GM19372 (cell line): ENCODE measurements around the gene ZNF212.
"Not testable (repeated sequence)": the region's sequence is repeated elsewhere in the genome, so short reads cannot be mapped to it uniquely, and the experiment has no call there.

ENCODE experiments used
- ATAC-seq: cut with Tn5 transposase; IDR thresholded peaks from one replicate; pipeline ENCODE4 v1.9.1; 2021; ENCODE audit warnings: mild to moderate bottlenecking, low read depth, moderate library complexity; ENCODE audit not compliant: unreplicated experiment

ZNF212 gene

GRCh38 chr7:149218469-149219420 is 20.7 kb upstream of the ZNF212 start:
- no peak for ATAC-seq

GRCh38 chr7:149220534-149220933 is 18.9 kb upstream of the ZNF212 start:
- ATAC-seq = no peak

DNA sequence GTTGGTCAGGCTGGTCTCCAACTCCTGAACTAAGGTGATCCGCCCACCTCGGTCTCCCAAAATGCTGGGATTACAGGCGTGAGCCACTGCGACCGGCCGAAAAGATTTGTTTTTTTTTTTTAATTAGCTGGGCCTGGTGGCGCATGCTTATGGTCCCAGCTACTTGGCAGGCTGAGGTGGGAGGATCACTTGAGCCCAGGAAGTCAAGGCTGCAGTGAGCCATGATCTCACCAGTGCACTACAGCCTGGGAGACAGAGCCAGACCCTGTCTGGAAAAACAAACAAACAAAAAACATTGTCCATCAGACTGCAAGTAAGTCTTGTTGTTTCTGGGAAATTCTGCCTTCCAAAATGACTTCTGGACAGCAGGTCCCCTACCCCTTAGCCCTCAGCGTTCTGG is 16.3 kb upstream of the ZNF212 start:
- no peak for ATAC-seq

GRCh38 chr7:149223761-149224160 is 15.7 kb upstream of the ZNF212 start:
- ATAC-seq = no peak

- no peak for ATAC-seq
Measured at GRCh38 chr7:149224352-149224751, 15.1 kb upstream of the ZNF212 start.

DNA sequence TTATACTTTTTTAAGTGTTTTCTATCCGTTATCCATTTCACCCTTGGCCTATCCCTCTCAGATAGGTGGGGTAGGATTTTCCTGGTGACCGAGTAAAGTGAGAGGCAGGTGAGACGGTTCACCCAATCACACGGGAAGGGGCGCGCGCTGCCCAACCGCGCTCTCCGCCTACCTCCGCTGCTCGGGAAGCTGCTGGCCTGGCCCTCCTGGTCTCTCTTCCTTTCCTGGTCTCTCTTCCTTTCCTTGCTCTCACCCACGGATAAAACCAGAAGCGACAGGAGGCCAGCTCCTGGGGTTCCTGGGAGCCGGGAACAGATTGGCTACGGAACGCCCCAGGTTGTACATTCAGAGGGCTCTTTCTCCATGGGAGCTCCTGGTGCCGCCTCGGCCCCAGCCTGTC is 14.3 kb upstream of the ZNF212 start:
- ATAC-seq = no peak

- ATAC-seq = no peak
Measured at GRCh38 chr7:149225656-149226055, 13.8 kb upstream of the ZNF212 start.

DNA sequence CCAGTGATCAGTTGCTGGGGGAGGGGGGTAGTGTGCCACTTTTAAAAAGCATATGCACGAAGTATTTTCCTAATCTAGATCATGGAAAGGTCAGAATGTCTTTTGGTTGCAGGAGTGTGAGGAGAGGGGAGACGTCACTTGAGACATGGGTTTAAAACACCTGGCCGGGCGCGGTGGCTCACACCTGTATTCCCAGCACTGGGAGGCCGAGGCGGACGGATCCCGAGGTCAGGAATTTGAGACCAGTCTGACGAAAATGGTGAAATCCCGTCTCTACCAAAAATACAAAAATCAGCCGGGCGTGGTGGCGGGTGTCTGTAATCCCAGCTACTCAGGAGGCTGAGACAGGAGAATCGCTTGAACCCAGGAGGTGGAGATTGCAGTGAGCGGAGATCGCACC is 13.1 kb upstream of the ZNF212 start:
- ATAC-seq = not testable (repeated sequence)

- no peak for ATAC-seq
Measured at GRCh38 chr7:149226840-149227494, 12.5 kb upstream of the ZNF212 start.

- ATAC-seq = no peak
Measured at GRCh38 chr7:149228831-149229471, 10.5 kb upstream of the ZNF212 start.

DNA sequence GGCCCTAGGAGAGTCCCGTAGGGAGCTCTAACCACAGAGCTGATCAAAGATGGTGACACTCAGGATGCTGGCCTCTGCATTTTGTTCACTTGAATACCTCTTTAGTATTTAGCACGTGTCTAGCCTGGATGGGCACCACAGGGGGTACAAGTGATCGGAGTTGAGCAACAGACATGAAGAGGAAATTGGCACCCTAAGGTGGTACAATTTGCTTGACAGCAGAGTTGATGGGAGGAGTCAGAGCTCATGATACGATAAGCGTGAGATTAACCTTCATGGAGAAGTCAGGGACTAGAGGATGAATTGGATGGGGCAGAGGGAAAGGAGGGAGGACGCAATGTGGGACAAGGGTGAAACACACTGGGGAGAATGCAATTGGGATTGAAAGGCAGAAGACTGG is 9.9 kb upstream of the ZNF212 start:
- ATAC-seq = no peak

- ATAC-seq = no peak
Measured at GRCh38 chr7:149232362-149232761, 7.1 kb upstream of the ZNF212 start.

- not testable (repeated sequence) for ATAC-seq
Measured at GRCh38 chr7:149233655-149234204, 5.7 kb upstream of the ZNF212 start.

DNA sequence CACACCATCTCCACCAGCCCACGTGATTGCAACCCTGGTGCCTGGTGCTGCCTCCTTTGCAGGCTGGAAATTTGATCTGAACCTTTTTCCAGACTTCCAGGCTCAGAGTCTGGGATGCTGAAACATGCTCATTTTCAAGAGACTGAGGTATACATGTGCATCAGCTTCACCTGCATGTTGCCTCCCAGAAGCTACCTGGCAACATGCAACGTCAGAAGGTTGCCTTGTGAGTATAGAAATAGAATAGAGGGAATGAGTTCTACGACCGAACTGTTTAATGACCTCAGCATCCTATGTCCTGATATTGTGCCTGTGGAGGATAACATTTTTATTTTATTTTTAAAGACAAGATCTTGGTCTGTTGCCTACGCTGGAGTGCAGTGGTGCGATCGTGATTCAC is 1.9 kb upstream of the ZNF212 start:
- ATAC-seq = no peak

- ATAC-seq = no peak
Measured at GRCh38 chr7:149238051-149238450, 1.4 kb upstream of the ZNF212 start.

DNA sequence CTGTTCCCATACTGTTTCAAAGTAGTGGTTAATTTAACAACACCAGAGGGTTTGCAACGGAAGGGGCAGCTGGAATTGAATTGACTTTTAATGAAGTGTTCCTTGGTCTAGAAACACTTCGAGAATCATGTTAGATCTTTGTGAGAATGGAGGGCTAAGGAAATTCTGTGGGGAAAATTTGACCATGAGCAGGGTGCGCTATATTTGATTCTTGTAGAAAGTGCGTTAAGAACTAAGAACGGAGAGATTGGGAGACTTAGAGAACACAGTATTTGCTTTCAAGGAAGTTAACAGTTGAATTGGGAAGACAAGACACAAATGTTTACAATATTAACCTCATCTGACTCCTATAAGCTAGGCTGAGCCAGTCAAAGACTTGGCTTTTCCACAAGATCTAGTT is 1.2 kb downstream of the ZNF212 start:
- ATAC-seq = no peak

- no peak for ATAC-seq
Measured at GRCh38 chr7:149241696-149242095, 2.2 kb downstream of the ZNF212 start.

DNA sequence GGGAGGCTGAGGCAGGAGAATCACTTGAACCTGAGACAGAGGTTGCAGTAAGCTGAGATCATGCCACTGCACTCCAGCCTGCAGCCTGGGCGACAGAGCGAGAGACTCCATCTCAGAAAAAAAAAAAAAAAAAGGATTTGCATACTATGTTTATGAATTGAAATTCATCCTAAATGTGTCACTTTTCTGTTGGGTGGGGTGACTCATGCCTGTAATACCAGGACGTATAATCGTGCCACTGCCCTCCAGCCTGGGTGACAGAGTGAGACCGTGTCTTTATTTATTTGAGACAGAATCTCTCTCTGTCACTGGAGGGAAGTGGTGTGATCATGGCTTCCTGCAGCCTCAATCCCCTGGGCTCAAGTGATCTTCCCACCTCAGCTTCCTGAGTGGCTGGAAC is 5.8 kb downstream of the ZNF212 start:
- ATAC-seq = no peak

DNA sequence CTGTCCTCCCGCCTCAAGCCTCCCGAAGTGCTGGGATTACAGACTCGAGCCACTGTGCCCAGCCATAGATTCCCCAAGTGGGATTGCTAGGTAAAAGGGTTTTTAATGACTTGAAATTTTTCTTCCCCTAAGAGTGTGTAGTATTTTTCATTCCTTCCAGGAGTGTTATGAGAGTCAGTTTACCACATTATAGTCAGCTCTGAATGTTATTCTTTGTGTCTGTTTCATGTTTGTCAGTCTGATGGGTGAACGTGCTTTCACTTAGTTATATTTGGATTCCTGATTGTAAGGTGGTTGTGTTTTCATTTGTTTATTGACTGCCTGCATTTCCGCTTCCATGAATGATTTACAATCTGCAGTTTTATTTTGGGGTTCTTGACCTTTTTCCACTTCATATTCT is 6.3 kb downstream of the ZNF212 start:
- no peak for ATAC-seq

- no peak for ATAC-seq
Measured at GRCh38 chr7:149248777-149249176, 9.3 kb downstream of the ZNF212 start.

DNA sequence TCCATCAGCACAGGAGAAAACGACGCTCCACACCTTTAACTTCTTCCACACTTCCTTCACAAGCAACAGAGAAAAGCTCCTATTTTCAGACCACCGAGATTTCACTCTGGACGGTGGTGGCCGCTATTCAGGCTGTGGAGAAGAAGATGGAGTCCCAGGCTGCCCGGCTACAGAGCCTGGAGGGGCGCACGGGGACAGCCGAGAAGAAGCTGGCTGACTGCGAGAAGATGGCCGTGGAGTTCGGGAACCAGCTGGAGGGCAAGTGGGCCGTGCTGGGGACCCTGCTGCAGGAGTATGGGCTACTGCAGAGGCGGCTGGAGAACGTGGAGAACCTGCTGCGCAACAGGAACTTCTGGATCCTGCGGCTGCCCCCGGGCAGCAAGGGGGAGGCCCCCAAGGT is 10.7 kb downstream of the ZNF212 start:
- ATAC-seq = not testable (repeated sequence)
